NCI-H2171 treated with DMSO at 0.1 percent for 48 hours (cell line): ENCODE data around the gene MAP1LC3B2.
"Not testable (repeated sequence)": the region's sequence is repeated elsewhere in the genome, so short reads cannot be mapped to it uniquely, and the experiment has no call there.

Experiments used
- DNase-seq: peaks from one replicate; lab custom pipeline; 2025; lab: John Stamatoyannopoulos, UW

The MAP1LC3B2 gene

DNA sequence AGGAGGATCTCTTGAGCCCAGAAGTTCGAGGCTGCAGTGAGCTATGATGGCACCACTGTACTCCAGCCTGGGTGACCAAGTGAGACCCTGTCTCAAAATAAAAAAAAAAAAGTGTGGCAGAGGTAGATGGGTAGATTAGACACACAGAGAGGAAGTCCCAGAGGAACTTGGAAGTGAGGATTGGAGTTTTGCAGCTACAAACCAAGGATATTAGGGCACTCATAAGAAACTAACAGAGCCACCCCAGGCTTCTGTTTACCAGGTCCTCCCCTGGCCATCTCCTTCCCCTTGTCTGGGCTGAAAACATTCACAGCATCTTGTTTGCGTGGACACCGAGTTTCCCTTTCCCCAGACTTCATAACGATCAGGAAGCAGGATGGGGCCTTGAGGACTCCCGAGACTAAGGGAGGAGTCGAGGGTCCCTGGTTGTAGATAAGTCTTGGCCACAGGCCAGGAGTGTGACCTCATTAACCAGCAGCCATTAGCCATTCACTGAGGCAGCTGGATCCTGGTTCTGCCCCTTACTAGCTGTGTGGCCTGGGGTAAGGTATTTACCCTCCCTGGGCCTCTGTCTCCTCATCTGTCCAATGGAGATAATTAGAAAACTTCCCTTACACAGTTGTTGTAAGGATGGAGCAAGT, 2.1 kb downstream of the MAP1LC3B2 start:
- DNase-seq, result no peak

GRCh38 chr12:116562090-116562489, 2.9 kb downstream of the MAP1LC3B2 start:
- DNase-seq, result no peak

DNA sequence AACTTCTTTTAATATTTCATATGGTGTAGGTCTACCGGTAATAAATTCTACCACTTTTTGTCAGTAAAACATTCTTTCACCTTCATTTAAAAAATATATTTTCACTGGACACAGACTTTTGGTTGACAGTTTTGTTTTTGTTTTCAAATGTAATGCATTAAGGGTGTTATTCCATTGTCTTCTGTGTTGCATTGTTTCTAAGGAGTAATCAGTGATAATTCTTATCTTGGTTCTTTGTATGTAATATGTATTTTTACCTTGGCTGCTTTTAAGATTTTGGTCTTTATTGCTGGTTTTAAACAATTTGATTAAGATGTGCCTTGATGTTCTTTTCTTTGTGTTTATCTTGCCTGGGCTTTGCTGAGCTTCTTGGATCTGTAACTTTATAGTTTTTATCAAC, 4.1 kb downstream of the MAP1LC3B2 start:
- no peak for DNase-seq

DNA sequence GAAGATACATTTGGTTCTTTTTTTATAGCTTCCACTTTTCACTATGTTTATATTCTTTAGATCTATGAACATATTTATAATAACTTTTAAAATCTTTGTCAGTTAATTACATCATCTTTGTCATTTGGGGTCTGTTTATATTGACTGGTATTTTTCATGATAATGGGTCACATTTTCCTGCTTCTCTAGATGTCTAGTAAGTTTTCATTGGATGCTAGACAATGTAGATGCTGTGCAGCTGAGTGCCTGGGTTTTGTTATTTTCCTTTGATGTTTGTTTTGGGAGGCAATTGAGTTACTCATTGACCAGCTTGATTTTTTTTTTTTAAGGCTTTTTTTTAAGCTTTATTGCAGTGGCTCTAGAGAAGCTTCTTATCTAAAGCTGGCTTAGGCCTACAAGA, 4.9 kb downstream of the MAP1LC3B2 start:
- no peak for DNase-seq

- DNase-seq, result not testable (repeated sequence)
Measured at GRCh38 chr12:116565221-116565620, 6.0 kb downstream of the MAP1LC3B2 start.

- DNase-seq, result no peak
Measured at GRCh38 chr12:116565963-116566362, 6.8 kb downstream of the MAP1LC3B2 start.

GRCh38 chr12:116568203-116568602, 9.0 kb downstream of the MAP1LC3B2 start:
- no peak for DNase-seq

GRCh38 chr12:116571089-116571488, 11.9 kb downstream of the MAP1LC3B2 start:
- DNase-seq, result no peak

- no peak for DNase-seq
Measured at GRCh38 chr12:116573776-116574175, 14.6 kb downstream of the MAP1LC3B2 start.

- not testable (repeated sequence) for DNase-seq
Measured at GRCh38 chr12:116575754-116576153, 16.6 kb downstream of the MAP1LC3B2 start.

- DNase-seq, result no peak
Measured at GRCh38 chr12:116577154-116577561, 18.0 kb downstream of the MAP1LC3B2 start.

- DNase-seq, result no peak
Measured at GRCh38 chr12:116578051-116578450, 18.9 kb downstream of the MAP1LC3B2 start.

DNA sequence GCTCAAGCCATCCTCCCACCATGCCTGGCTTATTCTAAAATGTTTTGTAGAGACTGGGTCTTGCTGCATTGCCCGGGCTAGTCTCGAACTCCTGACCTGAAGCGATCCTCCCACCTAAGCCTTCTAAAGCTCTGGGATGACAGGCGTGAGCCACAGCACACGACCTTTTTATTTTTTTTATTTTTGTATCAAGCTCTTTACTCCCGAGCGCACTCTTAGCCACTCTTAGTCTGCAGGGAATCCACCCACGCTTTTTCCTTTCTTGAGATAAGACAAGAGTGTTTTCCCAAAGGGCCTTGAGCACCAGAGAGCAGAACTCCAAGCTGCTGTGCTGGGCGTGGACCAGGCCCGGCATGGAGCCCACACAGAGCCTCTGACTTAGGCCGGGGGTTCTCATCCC, 23.4 kb downstream of the MAP1LC3B2 start:
- no peak for DNase-seq

DNA sequence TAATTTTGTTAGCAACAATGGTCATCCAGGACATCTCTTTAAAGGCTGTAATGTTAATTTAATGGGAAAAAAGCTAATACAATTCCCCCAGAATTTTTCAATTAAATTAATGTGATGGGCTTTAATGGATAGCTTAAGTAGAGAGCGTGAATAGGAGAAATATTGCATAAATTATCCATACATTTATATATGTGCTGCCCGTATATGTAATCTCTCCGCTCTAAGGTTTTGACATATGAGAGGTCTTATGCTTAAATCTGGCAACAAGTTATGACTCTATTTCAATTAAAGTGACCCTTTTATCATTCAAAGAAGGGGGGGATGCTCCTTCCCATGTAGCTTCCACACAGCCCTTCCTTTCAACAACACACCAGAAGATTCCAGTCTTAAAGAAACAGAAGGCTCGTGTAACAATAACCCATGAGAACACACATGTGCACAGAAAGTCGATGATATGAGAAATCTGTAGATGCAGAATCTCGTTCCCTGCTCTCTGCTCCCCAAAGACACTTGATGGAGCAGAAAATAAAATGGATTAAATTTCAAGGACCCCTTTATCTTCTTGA, 24.0 kb downstream of the MAP1LC3B2 start:
- DNase-seq, result no peak

- no peak for DNase-seq
Measured at GRCh38 chr12:116587270-116587669, 28.1 kb downstream of the MAP1LC3B2 start.

DNA sequence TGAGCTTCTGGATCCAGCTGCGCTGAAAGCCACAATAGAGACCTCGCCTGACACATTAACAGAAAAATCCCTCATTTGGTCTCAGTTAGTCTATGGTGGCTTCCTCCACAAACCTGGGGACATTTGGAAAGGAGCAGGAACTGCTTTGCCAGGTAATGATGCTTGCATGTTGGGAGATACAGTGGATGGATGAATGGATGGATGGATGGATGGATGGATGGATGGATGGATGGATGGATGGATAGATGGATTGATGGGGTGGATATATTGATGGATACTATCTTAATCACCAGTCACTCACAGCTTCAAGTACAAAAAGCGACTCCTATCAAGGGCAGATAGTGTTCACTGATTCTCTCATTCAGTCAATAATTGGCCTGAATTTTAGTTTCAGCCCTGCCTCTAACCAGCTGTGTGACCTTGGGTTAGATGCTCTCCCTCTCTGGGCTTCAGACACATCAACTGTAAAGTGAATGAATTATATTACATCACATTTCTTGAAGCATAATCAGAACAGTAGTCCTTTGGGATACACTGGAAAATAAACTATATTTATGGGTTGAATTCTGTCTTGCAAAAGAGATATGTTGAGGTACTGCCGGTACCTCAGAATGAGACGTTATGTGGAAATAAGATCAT, 29.3 kb downstream of the MAP1LC3B2 start:
- DNase-seq, result no peak

GRCh38 chr12:116589581-116589980, 30.4 kb downstream of the MAP1LC3B2 start:
- no peak for DNase-seq

DNA sequence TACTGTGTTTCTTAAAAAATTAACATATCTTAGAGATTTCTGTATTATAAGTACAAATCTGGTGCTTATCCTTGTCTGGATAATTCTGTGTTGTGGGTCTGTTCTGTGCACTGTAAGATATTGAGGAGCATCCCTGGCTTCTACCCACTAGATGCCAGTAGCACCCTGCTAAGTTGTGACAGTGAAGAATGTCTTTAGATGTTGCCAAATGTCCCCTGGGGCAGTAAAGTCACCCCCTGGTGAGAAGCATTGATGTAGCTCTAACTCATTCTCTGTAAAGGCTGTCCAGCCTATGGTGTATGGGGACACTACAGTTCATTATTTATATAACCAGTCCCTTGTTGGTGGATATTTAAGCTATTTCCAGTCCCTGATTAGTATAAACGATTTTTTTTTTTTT, 31.4 kb downstream of the MAP1LC3B2 start:
- DNase-seq, result no peak

GRCh38 chr12:116591855-116592637, 32.9 kb downstream of the MAP1LC3B2 start:
- no peak for DNase-seq

- no peak for DNase-seq
Measured at GRCh38 chr12:116592731-116593130, 33.5 kb downstream of the MAP1LC3B2 start.

DNA sequence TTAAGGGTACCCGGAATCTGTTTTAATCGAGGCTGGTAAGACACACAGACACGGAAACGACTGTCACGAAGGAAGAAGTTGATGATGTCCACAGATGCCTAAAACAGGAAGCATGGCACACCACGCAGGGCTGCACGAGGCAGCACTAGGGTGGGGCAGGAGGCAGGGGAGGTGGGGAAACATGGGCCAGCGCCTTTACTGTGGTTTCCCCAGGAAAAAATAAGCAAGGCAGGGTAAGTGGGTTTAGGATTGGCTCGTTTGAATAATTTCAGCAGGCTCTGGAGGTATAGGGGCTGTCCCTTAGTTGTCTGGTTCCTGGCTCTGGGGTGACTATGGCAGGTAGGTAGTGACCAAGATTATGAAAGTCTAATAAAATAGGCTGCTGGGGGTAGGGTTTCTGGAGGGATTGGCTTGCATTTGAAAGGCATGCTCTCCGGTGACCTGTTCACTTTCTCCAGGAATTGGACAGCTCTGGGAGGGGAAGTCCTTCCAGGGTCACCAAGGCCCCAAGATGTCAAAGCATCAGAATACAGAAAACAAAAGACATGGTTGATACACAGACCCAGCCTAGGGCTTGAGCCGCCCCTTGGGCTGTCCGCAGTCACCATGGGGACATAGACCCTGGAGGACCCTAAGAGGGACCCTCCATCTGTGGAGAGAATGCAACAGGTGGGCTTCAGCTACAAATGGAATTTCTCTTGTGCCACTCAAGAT, 35.3 kb downstream of the MAP1LC3B2 start:
- DNase-seq, result no peak

- DNase-seq, result no peak
Measured at GRCh38 chr12:116595186-116595585, 36.0 kb downstream of the MAP1LC3B2 start.
